BLaER1 (cell line): ENCODE measurements around the gene SETD1A.

Experiments
- H3K27ac ChIP-seq: shearing (Covaris generic); formaldehyde crosslinking; 2 replicates; pipeline ENCODE4 v1.8.1; 2022
- H3K27me3 ChIP-seq: shearing (Covaris generic); formaldehyde crosslinking; 2 replicates; pipeline ENCODE4 v1.8.1; 2022
- H3K36me3 ChIP-seq: shearing (Covaris generic); formaldehyde crosslinking; 2 replicates; pipeline ENCODE4 v1.8.1; 2022
- H3K4me1 ChIP-seq: shearing (Covaris generic); formaldehyde crosslinking; 2 replicates; pipeline ENCODE4 v1.8.1; 2022
- H3K4me2 ChIP-seq: shearing (Covaris generic); formaldehyde crosslinking; 2 replicates; pipeline ENCODE4 v1.8.1; 2022
- H3K4me3 ChIP-seq: shearing (Covaris generic); formaldehyde crosslinking; 2 replicates; pipeline ENCODE4 v1.8.1; 2022
- H3K9ac ChIP-seq: shearing (Covaris generic); formaldehyde crosslinking; 2 replicates; pipeline ENCODE4 v1.8.1; 2022
- H3K9me3 ChIP-seq: shearing (Covaris generic); formaldehyde crosslinking; 2 replicates; pipeline ENCODE4 v1.8.1; 2022
- H4K20me1 ChIP-seq: shearing (Covaris generic); formaldehyde crosslinking; 2 replicates; pipeline ENCODE4 v1.8.1; 2022
- Cebpa-rat ChIP-seq: shearing (Covaris generic); IDR thresholded peaks from 2 replicates; pipeline ENCODE4 v1.8.1; 2022

Gene SETD1A

DNA sequence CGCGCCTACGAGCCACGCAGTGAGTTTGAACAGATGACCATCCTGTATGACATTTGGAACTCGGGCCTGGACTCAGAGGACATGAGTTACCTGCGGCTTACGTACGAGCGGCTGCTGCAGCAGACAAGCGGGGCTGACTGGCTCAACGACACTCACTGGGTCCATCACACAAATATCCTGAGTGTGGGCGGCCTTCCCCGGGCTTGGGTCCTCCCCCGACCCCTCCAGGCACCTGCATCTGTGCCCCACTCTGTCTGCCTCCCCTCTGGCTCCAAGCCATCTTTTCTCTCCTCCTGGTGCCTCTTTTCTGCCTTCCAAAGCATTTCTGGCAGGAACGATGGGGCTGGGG lies 22.4 kb downstream of the SETD1A start:
- no peaks in the 10 kb centered on the region for H3K27me3 ChIP-seq
- peaks cover 18% of the 10 kb centered on the region for H3K4me1 ChIP-seq
- no peak overlapping the region for H3K9ac ChIP-seq
- peaks cover 58% of the 10 kb centered on the region for H4K20me1 ChIP-seq
- no peak overlapping the region for H3K27ac ChIP-seq
- no peaks in the 10 kb centered on the region for H3K9me3 ChIP-seq
- no peak overlapping the region for H3K4me3 ChIP-seq
- H3K36me3 ChIP-seq = peaks cover 96% of the 10 kb centered on the region
- no peak overlapping the region for H3K4me2 ChIP-seq
- TF ChIP-seq Cebpa-rat = no peak

DNA sequence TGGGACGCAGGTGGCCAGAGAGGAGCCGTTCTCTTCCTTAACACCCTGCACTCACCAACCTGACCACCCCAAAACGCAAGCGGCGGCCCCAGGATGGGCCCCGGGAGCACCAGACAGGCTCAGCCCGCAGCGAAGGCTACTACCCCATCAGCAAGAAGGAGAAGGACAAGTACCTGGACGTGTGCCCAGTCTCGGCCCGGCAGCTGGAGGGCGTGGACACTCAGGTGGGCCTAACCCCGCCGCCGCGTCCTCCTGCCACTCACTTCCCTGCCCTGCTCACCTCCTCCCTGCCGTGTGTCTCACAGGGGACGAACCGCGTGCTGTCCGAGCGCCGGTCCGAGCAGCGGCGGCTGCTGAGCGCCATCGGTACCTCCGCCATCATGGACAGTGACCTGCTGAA lies 22.9 kb downstream of the SETD1A start:
- TF ChIP-seq Cebpa-rat = no peak
- no peak overlapping the region for H3K9ac ChIP-seq
- no peak overlapping the region for H3K27ac ChIP-seq
- peaks cover 22% of the 10 kb centered on the region for H3K4me1 ChIP-seq
- H3K4me2 ChIP-seq = no peak overlapping the region
- H4K20me1 ChIP-seq = peaks cover 58% of the 10 kb centered on the region
- peaks cover 92% of the 10 kb centered on the region for H3K36me3 ChIP-seq
- H3K27me3 ChIP-seq = no peaks in the 10 kb centered on the region
- no peak overlapping the region for H3K4me3 ChIP-seq
- no peaks in the 10 kb centered on the region for H3K9me3 ChIP-seq

DNA sequence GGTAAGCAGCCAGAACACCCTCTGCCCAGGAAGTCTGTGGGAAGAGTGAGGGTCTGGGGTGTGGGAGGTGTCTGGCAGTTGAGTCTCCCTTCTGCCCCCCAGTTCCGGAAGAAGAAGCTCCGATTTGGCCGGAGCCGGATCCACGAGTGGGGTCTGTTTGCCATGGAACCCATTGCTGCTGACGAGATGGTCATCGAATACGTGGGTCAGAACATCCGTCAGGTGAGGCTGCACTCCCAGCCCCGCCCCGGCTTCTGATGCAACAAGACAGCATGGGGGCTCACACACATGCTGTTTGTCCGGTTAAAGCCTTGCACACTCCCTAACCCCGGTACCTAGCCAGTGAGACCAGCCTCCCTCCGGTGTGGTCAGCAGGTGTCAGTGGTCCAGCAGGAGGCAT lies 23.4 kb downstream of the SETD1A start:
- no peak overlapping the region for H3K9ac ChIP-seq
- H3K4me1 ChIP-seq = peaks cover 26% of the 10 kb centered on the region
- no peaks in the 10 kb centered on the region for H3K27me3 ChIP-seq
- H4K20me1 ChIP-seq = peaks cover 54% of the 10 kb centered on the region
- H3K4me2 ChIP-seq = no peak overlapping the region
- TF ChIP-seq Cebpa-rat = no peak
- H3K36me3 ChIP-seq = peaks cover 92% of the 10 kb centered on the region
- H3K4me3 ChIP-seq = no peak overlapping the region
- H3K9me3 ChIP-seq = no peaks in the 10 kb centered on the region
- H3K27ac ChIP-seq = no peak overlapping the region

GRCh38 chr16:30982548-30983288 lies 25.2 kb downstream of the SETD1A start:
- Histone ChIP-seq H3K9ac (no peak overlapping the region), H3K4me3 (no peak overlapping the region), H3K9me3 (no peaks in the 10 kb centered on the region), H3K4me2 (no peak overlapping the region), H3K27ac (no peak overlapping the region), H3K36me3 (peaks cover 92% of the 10 kb centered on the region), H4K20me1 (peaks cover 36% of the 10 kb centered on the region), H3K4me1 (peaks cover 26% of the 10 kb centered on the region), H3K27me3 (no peaks in the 10 kb centered on the region)
- TF ChIP-seq Cebpa-rat = no peak

GRCh38 chr16:30983289-30983889 lies 25.8 kb downstream of the SETD1A start:
- H3K4me3 ChIP-seq = no peak overlapping the region
- H3K9ac ChIP-seq = no peak overlapping the region
- TF ChIP-seq Cebpa-rat = no peak
- H3K27me3 ChIP-seq = no peaks in the 10 kb centered on the region
- H3K36me3 ChIP-seq = peaks cover 92% of the 10 kb centered on the region
- peaks cover 26% of the 10 kb centered on the region for H3K4me1 ChIP-seq
- no peaks in the 10 kb centered on the region for H3K9me3 ChIP-seq
- peak overlapping the region; percentile 41; the same call in 1 of the 2 replicates for H3K4me2 ChIP-seq
- H4K20me1 ChIP-seq = peaks cover 29% of the 10 kb centered on the region
- peak overlapping the region; percentile 60; the same call in 1 of the 2 replicates for H3K27ac ChIP-seq

GRCh38 chr16:30983898-30984610 lies 26.5 kb downstream of the SETD1A start:
- Histone ChIP-seq H3K27me3 (no peaks in the 10 kb centered on the region), H3K9me3 (no peaks in the 10 kb centered on the region), H3K27ac (peak overlapping the region; percentile 60), H3K4me3 (no peak overlapping the region), H3K36me3 (peaks cover 87% of the 10 kb centered on the region), H4K20me1 (peaks cover 24% of the 10 kb centered on the region; the same call in 1 of the 2 replicates), H3K4me2 (peak overlapping the region; percentile 41; the same call in 1 of the 2 replicates), H3K4me1 (peaks cover 26% of the 10 kb centered on the region), H3K9ac (peak overlapping the region; percentile 27; the same call in 1 of the 2 replicates)
- no peak for TF ChIP-seq Cebpa-rat

GRCh38 chr16:30984669-30985400 lies 27.3 kb downstream of the SETD1A start, which contains the start of gene HSD3B7:
TSS of gene HSD3B7 (plus strand) at chr16:30985207. CDS start at chr16:30985659, 452 bp downstream.
- peak within 1 kb of the TSS; percentile 27; the same call in 1 of the 2 replicates for H3K9ac ChIP-seq
- H3K9me3 ChIP-seq = no peaks in the 10 kb centered on the region
- H3K27ac ChIP-seq = peak within 1 kb of the TSS; percentile 60
- peaks cover 26% of the 10 kb centered on the region for H3K4me1 ChIP-seq
- no peaks in the 10 kb centered on the region for H3K27me3 ChIP-seq
- H3K4me2 ChIP-seq = peak within 1 kb of the TSS; percentile 50
- H3K36me3 ChIP-seq = peaks cover 81% of the 10 kb centered on the region
- no peak within 1 kb of the TSS for H3K4me3 ChIP-seq
- H4K20me1 ChIP-seq = peaks cover 24% of the 10 kb centered on the region; the same call in 1 of the 2 replicates
- TF ChIP-seq Cebpa-rat = no peak

DNA sequence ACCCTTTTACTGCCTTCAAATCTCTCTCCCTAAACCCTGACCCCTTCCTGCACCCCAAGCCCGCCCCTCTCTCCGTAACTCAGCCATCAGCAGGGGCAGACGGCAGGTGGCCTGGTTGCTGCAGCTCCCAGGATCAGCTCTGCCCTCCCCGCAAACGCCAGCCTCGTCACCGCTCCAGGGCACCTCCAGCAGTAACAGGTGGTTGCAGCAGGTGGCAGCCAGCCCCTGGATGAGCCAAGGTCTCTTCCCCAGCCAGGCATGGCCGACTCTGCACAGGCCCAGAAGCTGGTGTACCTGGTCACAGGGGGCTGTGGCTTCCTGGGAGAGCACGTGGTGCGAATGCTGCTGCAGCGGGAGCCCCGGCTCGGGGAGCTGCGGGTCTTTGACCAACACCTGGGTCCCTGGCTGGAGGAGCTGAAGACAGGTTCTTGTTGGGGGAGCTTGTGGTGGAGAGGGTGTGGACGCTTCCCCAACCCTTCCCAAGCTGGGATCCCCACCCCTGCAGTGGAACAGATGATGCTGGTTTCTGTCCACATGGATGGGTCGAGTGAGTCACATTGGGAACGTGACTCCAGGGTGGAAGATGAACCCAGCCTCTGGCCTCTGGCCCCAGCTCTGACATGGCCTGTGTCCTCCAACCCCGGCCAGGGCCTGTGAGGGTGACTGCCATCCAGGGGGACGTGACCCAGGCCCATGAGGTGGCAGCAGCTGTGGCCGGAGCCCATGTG lies 28.0 kb downstream of the SETD1A start:
- Histone ChIP-seq H3K27ac (no peak overlapping the region), H3K4me1 (peaks cover 26% of the 10 kb centered on the region), H3K9me3 (no peaks in the 10 kb centered on the region), H3K4me2 (peak overlapping the region; percentile 50), H4K20me1 (peaks cover 24% of the 10 kb centered on the region; the same call in 1 of the 2 replicates), H3K9ac (no peak overlapping the region), H3K27me3 (no peaks in the 10 kb centered on the region), H3K36me3 (peaks cover 74% of the 10 kb centered on the region), H3K4me3 (no peak overlapping the region)
- no peak for TF ChIP-seq Cebpa-rat
